HG03571 (cell line): Measurements from ENCODE around the gene TBC1D3B.
"Not testable (repeated sequence)": the region's sequence is repeated elsewhere in the genome, so short reads cannot be mapped to it uniquely, and the experiment has no call there.

Experiments used
- ATAC-seq: cut with Tn5 transposase; IDR thresholded peaks from one replicate; pipeline ENCODE4 v1.9.1; 2021; ENCODE audit not compliant: unreplicated experiment

The TBC1D3B gene

DNA sequence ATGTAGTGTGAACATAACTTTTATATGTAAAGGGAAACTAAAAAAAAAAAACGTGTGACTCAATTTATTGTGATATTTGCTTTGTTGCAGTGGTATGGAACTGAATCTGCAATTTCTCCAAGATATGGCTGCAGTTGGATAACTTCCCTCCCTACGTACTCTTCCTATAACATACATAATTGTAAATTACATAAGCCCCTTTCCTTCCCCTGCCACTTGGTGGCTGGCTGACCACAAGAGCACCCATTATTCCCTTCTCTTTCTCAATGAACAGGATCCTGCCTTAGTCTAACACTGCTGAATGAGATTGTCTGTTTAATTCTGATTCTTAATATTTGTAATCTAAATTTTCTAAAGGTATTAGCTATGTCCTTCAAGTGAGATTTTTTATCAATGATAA lies 45.0 kb downstream of the TBC1D3B start:
- ATAC-seq: no peak

DNA sequence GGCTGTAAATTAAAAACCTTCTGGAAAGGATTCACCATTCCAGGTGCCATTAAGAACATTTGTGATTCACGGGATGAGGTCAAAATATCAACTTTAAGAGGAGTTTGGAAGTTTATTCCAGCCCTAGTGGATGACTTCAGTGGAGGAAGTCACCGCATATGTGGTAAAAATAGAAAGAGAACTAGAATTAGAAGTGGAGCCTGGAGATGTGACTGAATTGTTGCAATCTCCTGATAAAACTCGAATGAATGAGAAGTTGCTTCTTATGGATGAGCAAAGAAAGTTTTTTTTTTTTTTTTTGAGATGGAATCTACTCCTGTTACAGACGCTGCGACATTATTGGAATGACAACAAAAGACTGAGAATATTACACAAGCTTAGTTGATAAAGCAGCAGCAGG lies 46.1 kb downstream of the TBC1D3B start:
- ATAC-seq: no peak

DNA sequence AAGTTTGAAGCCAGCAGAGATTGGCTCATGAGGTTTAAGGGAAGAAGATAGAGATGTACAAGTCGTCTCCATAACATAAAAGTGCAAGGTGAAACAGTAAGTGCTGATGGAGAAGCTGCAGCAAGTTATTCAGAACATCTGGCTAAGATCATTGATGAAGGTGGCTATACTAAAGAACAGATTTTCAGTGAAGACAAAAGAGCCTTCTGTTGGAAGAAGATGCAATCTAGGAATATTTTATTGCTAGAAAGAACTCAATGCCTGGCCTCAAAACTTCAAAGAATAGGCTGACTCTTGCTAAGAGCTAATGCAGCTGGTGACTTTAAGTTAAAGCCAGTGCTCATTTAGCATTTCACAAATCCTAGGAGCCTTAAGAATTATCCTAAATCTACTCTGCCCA lies 46.8 kb downstream of the TBC1D3B start:
- no peak for ATAC-seq

DNA sequence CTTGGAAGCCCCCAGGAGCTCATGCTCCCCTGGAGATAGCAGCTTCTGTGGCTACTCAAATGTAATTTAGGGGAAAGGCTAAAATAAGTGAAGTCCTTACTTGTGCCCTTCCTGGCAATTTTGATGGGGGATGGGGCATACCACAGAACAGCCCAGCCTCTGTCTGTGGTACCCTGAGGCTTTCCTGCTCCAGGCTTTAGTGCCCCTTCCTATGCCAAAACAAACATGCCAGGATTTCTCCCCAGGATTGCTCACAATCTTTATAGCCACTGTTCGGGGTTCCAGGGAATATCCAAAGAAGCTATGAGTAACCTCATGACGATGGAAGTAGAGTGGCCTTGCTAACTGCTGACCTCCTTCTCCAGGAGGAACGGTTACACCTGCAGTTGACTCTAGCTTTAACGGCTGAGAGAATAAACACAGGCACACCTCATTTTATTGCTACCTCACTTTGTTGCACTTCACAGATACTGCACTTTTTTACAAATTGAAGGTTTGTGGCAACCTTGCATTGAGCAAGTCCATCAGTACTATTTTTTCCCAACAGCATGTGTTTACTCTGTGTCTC lies 47.9 kb downstream of the TBC1D3B start:
- no peak for ATAC-seq

DNA sequence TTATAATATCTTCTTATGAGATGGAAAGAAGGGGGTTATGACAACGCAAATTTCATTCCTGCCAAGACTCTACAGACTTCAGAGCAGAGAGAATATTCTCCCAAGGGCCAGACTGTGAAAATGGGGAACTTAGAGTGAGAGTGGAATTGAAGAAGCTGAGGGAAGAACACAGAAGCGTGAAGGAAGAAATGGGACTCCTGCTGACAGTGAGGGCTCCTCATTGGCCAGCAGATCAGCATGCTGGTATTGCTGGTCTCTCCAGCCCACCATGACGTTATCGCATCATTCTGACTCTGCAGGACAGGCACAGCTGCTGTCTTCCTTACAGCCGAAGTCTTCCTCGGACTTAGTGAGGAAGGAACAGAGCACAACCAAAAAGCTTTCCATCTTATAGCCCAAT lies 48.5 kb downstream of the TBC1D3B start:
- ATAC-seq: no peak

DNA sequence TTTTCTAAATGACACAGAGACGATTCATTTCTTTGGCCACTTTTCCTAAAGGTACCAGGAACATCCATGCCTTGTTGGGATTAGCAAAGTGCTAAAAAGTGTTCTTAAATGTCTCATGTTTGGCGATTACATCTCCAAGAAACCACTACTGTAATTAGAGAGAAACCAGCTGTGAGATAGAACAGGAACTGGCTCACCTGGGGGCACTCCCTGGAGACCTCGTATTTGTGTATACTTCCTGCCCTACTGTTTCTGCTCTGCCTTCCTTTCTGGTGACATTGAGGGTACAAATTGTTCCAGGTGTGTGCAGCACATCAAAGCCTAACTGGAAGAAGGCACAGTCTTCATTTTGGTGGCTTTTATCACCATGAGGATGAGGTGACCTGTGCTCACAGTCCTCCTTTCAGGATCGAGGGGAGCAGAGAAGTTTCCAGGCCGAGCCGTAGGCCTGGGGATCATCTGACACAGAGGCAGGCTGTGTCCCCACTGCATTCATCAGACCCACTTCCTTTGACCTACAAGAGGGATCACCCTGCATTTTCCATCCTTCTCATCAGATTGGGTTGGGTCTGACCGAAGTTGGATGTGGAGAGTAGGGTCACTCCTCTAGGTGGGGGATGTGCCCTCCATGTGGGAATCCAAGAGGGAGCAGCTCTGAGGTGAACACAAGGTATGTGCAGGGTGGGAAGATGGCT lies 49.1 kb downstream of the TBC1D3B start:
- ATAC-seq: no peak

DNA sequence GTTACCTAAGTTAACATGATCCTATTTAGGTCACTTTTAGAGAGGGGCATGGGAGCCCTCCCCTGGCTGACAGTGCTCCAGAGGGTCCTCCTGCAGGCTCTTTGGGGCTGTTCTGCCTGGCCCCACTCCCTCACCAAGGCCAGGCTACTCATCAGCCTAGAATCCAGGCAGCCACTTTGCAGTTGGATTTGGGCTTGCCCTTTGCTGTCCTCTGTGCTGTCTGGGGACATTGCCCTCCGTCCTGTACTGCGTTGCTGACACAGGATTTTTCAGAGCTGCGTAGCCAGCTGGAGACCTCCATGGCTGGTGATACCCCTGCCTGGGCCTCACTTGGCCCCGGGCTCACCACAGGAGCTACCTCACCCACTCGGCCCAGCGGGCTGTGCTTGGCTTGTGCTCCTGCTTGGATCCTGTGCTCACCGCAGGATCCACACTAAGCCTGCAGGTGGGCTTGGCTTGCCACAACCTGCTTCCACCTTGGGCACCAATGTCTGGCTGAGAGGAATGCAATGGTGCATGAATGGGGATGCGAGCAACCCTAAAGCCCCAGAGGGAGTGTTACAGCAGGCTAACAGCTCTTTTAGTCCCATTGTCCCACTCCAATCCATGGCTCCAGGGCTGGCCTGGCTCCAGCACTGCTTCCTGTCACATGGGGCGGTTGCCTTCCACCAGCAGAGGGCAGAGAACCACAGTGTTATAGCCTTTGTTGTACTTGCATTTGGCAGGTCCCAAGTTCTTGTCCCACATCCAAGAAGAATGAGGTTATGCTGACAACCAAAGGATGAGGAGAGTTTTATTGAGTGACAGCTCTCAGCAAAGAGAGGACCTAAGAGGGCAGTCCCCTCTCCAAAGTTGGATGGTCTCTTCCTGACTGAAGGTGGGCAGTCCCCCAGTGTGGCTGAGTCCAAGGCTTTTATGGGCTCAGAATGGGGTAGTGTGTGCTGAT lies 51.3 kb downstream of the TBC1D3B start:
- ATAC-seq: no peak

DNA sequence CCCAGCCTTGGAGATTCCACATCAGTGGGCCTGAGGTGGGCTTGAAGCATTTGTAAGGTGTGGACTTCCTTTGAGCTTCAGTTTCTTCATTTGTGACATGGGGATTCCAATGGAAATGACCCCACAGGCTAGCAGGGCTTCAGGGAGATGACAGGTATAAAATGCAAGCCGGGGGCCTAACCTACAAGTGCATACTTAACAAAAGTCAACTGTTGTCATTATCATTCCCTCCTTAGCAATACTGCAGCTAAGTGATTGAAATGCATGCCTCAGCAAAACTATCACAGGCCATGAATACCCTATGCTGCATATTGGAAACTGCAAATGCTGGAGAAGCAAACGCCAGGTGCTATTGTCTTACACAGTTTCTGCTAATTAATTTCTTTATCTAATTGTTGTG lies 53.0 kb downstream of the TBC1D3B start:
- no peak for ATAC-seq

DNA sequence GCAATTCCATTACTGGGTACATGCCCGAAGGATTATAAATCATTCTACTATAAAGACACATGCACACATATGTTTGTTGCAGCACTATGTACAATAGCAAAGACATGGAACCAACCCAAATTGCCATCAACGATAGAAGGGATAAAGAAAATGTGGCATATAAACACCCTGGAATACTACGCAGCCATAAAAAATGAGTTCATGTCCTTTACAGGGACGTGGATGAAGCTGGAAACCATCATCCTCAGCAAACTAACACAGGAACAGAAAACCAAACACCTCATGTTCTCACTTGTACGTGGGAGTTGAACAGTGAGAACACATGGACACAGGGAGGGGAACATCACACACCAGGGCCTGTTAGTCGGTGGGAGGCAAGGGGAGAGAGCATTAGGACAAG lies 55.3 kb downstream of the TBC1D3B start:
- not testable (repeated sequence) for ATAC-seq

DNA sequence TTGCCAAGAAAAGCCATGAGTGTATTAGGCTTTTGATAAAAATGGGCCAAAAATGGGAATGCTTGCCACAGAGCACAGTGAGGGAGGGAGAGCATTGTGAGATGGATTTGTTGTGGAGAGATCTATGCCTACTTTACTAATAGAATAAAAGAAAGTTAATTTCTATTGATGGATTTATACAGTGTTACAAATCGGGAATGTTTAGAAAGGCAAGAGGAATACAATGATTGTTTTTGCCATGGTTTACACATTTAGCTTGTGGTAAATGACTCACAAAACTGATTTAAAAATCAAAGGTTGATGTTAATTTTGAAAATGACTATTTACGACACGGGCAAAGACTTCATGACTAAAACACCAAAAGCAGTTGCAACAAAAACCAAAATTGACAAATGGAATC lies 56.2 kb downstream of the TBC1D3B start:
- ATAC-seq: no peak

DNA sequence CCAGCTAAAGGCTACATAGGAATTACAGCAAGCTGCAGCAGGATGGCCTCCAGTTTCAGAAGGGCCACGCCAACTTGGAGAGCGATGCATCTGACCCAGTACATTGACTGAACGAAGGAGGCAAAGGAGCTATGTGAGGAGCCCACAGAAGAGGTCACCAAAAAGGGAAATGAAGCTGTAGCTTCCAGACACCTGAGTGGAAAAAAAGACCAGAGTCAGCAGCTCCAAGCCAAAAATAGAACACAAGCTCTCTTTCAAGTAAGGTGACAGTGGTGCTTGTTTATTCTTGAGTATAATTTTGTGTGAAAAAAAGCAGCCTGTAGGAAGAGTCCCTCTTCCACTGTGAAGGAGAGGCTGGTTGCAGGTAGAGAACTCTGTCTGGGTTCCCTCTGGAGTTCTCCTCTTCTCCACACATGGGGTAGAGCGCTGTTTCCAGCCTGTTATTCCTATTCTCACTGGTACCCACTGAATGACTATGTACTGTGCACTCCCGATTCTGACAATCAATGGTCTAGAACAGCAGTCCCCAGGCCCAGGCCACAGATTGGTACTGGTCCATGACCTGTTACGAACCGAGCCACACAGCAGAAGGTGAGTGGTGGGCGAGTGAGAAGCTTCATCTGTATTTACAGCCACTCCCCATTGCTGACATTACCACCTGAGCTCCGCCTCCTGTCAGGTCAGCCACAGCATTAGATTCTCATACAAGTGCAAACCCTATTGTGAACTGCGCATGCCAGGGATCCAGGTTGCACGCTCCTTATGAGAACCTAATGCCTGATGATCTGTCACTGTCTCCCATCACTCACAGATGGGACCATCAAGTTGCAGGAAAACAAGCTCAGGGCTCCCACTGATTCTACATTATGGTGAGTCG lies 57.7 kb downstream of the TBC1D3B start:
- ATAC-seq: no peak

DNA sequence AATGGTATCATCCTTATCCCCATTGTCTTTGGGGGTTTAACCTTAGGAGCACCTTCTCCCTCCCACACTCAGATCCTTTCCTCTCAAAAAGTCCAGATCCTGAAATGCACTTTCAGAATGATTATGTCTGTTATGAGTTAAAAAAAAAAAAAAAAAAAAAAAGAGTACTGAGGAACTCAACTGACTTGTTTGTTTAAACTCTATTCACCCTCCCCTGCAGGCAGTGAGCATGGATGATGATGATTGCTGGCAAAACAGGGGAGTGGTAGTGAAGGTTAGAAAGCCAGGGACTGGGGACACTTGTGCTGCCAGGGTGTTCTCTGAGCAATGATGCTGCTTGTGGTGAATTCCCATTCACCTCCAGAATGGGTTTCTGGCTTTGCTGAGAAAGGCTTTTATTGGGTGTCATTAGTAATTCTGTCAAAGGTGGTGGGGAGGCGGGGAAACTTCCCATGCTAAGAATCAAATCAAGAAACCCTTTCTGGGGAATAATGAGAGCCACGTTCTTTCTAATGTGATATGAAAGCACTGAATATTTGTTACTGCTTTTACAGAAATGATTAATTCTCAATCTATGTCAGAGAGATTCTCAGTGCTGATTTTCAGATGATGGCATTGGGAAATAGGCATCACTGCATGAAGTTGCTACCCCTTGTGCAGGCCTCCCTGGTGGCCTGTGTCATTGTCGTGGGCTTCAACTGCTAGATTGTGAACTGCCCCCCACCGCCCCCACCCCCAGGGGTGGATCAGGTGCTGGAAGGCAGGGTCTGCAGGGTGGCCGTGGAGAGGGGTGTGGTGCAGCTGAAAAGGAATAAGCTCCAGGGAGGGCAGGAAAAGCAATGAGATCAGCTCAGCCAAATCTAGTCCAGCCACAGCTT lies 58.7 kb downstream of the TBC1D3B start:
- ATAC-seq: no peak
